GM19438 (cell line): Measurements from ENCODE around the gene SEMA3D.

Source experiments
- ATAC-seq: cut with Tn5 transposase; IDR thresholded peaks from one replicate; pipeline ENCODE4 v1.9.1; 2021; ENCODE audit warnings: low read depth; ENCODE audit not compliant: unreplicated experiment

Gene SEMA3D

GRCh38 chr7:85130702-85131101, 56.2 kb downstream of the SEMA3D start:
- ATAC-seq: no peak

GRCh38 chr7:85126383-85126782, 60.5 kb downstream of the SEMA3D start:
- no peak for ATAC-seq

- no peak for ATAC-seq
Observed at GRCh38 chr7:85125651-85126131, 61.2 kb downstream of the SEMA3D start.

- ATAC-seq: no peak
Observed at GRCh38 chr7:85125176-85125575, 61.7 kb downstream of the SEMA3D start.

- no peak for ATAC-seq
Observed at GRCh38 chr7:85119934-85120333, 66.9 kb downstream of the SEMA3D start.

- no peak for ATAC-seq
Observed at GRCh38 chr7:85115862-85116261, 71.0 kb downstream of the SEMA3D start.

GRCh38 chr7:85115006-85115405, 71.8 kb downstream of the SEMA3D start:
- no peak for ATAC-seq

- no peak for ATAC-seq
Observed at GRCh38 chr7:85114342-85114741, 72.5 kb downstream of the SEMA3D start.

- no peak for ATAC-seq
Observed at GRCh38 chr7:85111761-85112160, 75.1 kb downstream of the SEMA3D start.

- ATAC-seq: no peak
Observed at GRCh38 chr7:85106719-85107118, 80.1 kb downstream of the SEMA3D start.

GRCh38 chr7:85104432-85105205, 82.2 kb downstream of the SEMA3D start:
- ATAC-seq: no peak

- no peak for ATAC-seq
Observed at GRCh38 chr7:85103962-85104361, 82.9 kb downstream of the SEMA3D start.

GRCh38 chr7:85103357-85103756, 83.5 kb downstream of the SEMA3D start:
- ATAC-seq: no peak

- ATAC-seq: no peak
Observed at GRCh38 chr7:85102813-85103350, 84.0 kb downstream of the SEMA3D start.

- ATAC-seq: no peak
Observed at GRCh38 chr7:85101347-85101746, 85.5 kb downstream of the SEMA3D start.

- ATAC-seq: no peak
Observed at GRCh38 chr7:85097844-85098243, 89.0 kb downstream of the SEMA3D start.

- no peak for ATAC-seq
Observed at GRCh38 chr7:85095806-85096205, 91.0 kb downstream of the SEMA3D start.

- no peak for ATAC-seq
Observed at GRCh38 chr7:85095366-85095765, 91.5 kb downstream of the SEMA3D start.

- no peak for ATAC-seq
Observed at GRCh38 chr7:85094046-85094725, 92.7 kb downstream of the SEMA3D start.

GRCh38 chr7:85091565-85091928, 95.3 kb downstream of the SEMA3D start:
- ATAC-seq: no peak

- ATAC-seq: no peak
Observed at GRCh38 chr7:85090919-85091564, 95.8 kb downstream of the SEMA3D start.
